Neural cell (in vitro differentiated cells): ENCODE results near the gene RAB11FIP3. TPM values are rescaled to one million over a fixed set of nuclear protein-coding genes. Genes with fewer than 3 reads are reported as not detected.
"Not testable (repeated sequence)": the region's sequence is repeated elsewhere in the genome, so short reads cannot be mapped to it uniquely, and the experiment has no call there.

ENCODE experiments used
- H2AFZ ChIP-seq: fragments of 200-600, 300-800 bp; sonication (generic), shearing (Covaris generic); 2 replicates; pipeline ENCODE4 v1.6.0; 2014; ENCODE audit warnings: low read depth, mild to moderate bottlenecking, antibody characterized with exemption, low read length, moderate library complexity
- H3F3A ChIP-seq: fragments of 200-600 bp; shearing (Covaris generic); 2 replicates; pipeline ENCODE4 v1.6.1; 2016; ENCODE audit warnings: mild to moderate bottlenecking, moderate library complexity, mixed read lengths, antibody characterized with exemption, low read length; ENCODE audit not compliant: insufficient read depth, poor library complexity, severe bottlenecking
- H3K27ac ChIP-seq: fragments of 200-600, 300-800 bp; sonication (generic), shearing (Covaris generic); 2 replicates; pipeline ENCODE4 v1.5.1; 2014; ENCODE audit warnings: mild to moderate bottlenecking, low read length, moderate library complexity
- H3K27me3 ChIP-seq: fragments of 300-800, 200-600 bp; sonication (generic), shearing (Covaris generic); 2 replicates; pipeline ENCODE4 v1.6.0; 2014; ENCODE audit warnings: mild to moderate bottlenecking, low read depth, low read length, moderate library complexity; ENCODE audit not compliant: insufficient read depth
- H3K36me3 ChIP-seq: fragments of 300-800, 200-600 bp; sonication (generic), shearing (Covaris generic); 2 replicates; pipeline ENCODE4 v1.5.1; 2014; ENCODE audit warnings: mild to moderate bottlenecking, antibody characterized with exemption, low read length, moderate library complexity; ENCODE audit not compliant: insufficient read depth
- H3K4me2 ChIP-seq: fragments of 300-800, 200-600 bp; sonication (generic), shearing (Covaris generic); 2 replicates; pipeline ENCODE4 v1.6.0; 2014; ENCODE audit warnings: mild to moderate bottlenecking, low read length
- H3K4me3 ChIP-seq: fragments of 300-800, 200-600 bp; sonication (generic), shearing (Covaris generic); 2 replicates; pipeline ENCODE4 v1.5.1; 2014; ENCODE audit warnings: mild to moderate bottlenecking, low read length, moderate library complexity
- H3K79me2 ChIP-seq: fragments of 200-600 bp; shearing (Covaris generic); replicated peaks from 2 replicates; pipeline ENCODE4 v1.6.0; 2014; ENCODE audit warnings: mild to moderate bottlenecking, low read length, moderate library complexity; ENCODE audit not compliant: insufficient read depth
- H3K9ac ChIP-seq: fragments of 300-800, 200-600 bp; sonication (generic), shearing (Covaris generic); 2 replicates; pipeline ENCODE4 v1.6.1; 2016; ENCODE audit warnings: mild to moderate bottlenecking, low read length, mixed read lengths
- H3K9me2 ChIP-seq: fragments of 200-600 bp; shearing (Covaris generic); 2 replicates; pipeline ENCODE4 v1.6.1; 2016; ENCODE audit warnings: mild to moderate bottlenecking, low read length, mixed read lengths; ENCODE audit not compliant: insufficient read depth
- H3K9me3 ChIP-seq: fragments of 200-600, 300-800 bp; sonication (generic), shearing (Covaris generic); 2 replicates; pipeline ENCODE4 v1.6.1; 2016; ENCODE audit warnings: mild to moderate bottlenecking, mixed run types, low read length, moderate library complexity, mixed read lengths
- H4K20me1 ChIP-seq: fragments of 200-600 bp; shearing (Covaris generic); 2 replicates; pipeline ENCODE4 v1.6.1; 2016; ENCODE audit warnings: mild to moderate bottlenecking, mixed run types; ENCODE audit not compliant: insufficient read depth
- EP300 ChIP-seq: fragments of 450-650 bp; conservative IDR thresholded peaks from 2 replicates; pipeline ENCODE4 v1.6.1; 2014; ENCODE audit warnings: antibody characterized with exemption, mild to moderate bottlenecking, moderate library complexity; ENCODE audit not compliant: poor library complexity, severe bottlenecking
- EZH2 ChIP-seq: fragments of 200-600, 300-800 bp; shearing (Covaris generic), sonication (generic); IDR thresholded peaks from 2 replicates; pipeline ENCODE4 v1.6.1; 2014; ENCODE audit warnings: antibody characterized with exemption, low read length, borderline replicate concordance, mild to moderate bottlenecking; ENCODE audit not compliant: insufficient read depth, poor library complexity, severe bottlenecking
- MXI1 ChIP-seq: fragments of 450-650 bp; conservative IDR thresholded peaks from 2 replicates; pipeline ENCODE4 v1.6.1; 2014; ENCODE audit warnings: antibody characterized with exemption, mild to moderate bottlenecking; ENCODE audit not compliant: poor library complexity, severe bottlenecking
- POLR2AphosphoS5 ChIP-seq: IDR thresholded peaks from 2 replicates; pipeline ENCODE4 v1.6.1; 2012
- RAD21 ChIP-seq: fragments of 450-650 bp; conservative IDR thresholded peaks from 2 replicates; pipeline ENCODE4 v1.6.1; 2014; ENCODE audit warnings: antibody characterized with exemption, mild to moderate bottlenecking, moderate library complexity
- SMC3 ChIP-seq: fragments of 450-650 bp; conservative IDR thresholded peaks from 2 replicates; pipeline ENCODE4 v1.6.1; 2014; ENCODE audit warnings: antibody characterized with exemption, mild to moderate bottlenecking, moderate library complexity; ENCODE audit not compliant: poor library complexity
- TAF1 ChIP-seq: IDR thresholded peaks from 2 replicates; pipeline ENCODE4 v1.6.1; 2012; ENCODE audit warnings: low read depth
- polyA plus RNA-seq: library from polyadenylated mRNA; depleted of rRNA; stranded (reverse); fragments of >200 nt; gene quantifications from 2 replicates; pipeline ENCODE4 v1.2.3, GENCODE V29; 2014
- TF ChIP-seq, protein P1 (sequence below): IDR thresholded peaks from 2 replicates; pipeline ENCODE4 v1.6.1; 2012; ENCODE audit warnings: borderline replicate concordance
- TF ChIP-seq, protein P2 (sequence below): fragments of 450-650 bp; IDR thresholded peaks from 2 replicates; pipeline ENCODE4 v1.5.1; 2014; ENCODE audit warnings: antibody characterized with exemption, mild to moderate bottlenecking, moderate library complexity; ENCODE audit not compliant: poor library complexity, severe bottlenecking

Gene RAB11FIP3
- polyA plus RNA-seq, 1 donor from 2014 or later = 55.0 TPM

DNA sequence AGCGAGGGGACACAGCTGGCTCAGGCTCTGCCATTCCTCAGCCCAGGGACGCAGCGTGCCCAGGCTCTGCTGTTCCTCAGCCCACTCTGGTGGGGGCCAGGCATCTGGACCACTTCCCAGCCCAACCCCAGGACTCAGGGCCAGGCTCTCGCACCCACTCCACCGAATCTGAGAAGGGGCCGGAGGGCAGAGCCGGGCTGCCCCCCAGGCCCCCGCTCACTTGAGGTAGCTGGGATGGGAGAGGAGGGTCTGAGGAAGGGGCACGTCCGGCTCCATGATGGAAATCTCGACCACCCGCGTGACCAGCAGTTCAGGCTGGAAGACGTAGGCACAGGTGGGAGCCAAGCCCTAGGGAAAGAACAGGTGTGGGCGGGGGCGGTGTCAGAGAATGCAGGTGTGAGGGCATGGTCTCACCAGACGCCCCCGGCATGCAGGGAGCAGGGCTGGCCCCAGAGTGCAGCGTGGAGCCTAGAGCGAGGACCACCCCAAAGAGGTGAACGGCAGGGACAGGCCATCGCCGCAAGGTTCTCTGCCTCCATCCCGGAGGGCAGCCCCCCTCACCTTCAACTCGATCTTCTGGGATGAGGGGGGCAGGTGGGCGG, 48.5 kb upstream of the RAB11FIP3 start:
- Histone ChIP-seq H3F3A (no peaks in the 10 kb centered on the region), H3K9me2 (no peaks in the 10 kb centered on the region), H4K20me1 (peaks cover 4% of the 10 kb centered on the region), H3K27me3 (no peaks in the 10 kb centered on the region), H3K9me3 (no peaks in the 10 kb centered on the region), H2AFZ (no peak overlapping the region), H3K79me2 (peaks cover 6% of the 10 kb centered on the region), H3K9ac (no peak overlapping the region), H3K36me3 (no peaks in the 10 kb centered on the region), H3K4me3 (no peak overlapping the region), H3K27ac (no peak overlapping the region), H3K4me2 (no peak overlapping the region)
- TF ChIP-seq, protein P1, sequence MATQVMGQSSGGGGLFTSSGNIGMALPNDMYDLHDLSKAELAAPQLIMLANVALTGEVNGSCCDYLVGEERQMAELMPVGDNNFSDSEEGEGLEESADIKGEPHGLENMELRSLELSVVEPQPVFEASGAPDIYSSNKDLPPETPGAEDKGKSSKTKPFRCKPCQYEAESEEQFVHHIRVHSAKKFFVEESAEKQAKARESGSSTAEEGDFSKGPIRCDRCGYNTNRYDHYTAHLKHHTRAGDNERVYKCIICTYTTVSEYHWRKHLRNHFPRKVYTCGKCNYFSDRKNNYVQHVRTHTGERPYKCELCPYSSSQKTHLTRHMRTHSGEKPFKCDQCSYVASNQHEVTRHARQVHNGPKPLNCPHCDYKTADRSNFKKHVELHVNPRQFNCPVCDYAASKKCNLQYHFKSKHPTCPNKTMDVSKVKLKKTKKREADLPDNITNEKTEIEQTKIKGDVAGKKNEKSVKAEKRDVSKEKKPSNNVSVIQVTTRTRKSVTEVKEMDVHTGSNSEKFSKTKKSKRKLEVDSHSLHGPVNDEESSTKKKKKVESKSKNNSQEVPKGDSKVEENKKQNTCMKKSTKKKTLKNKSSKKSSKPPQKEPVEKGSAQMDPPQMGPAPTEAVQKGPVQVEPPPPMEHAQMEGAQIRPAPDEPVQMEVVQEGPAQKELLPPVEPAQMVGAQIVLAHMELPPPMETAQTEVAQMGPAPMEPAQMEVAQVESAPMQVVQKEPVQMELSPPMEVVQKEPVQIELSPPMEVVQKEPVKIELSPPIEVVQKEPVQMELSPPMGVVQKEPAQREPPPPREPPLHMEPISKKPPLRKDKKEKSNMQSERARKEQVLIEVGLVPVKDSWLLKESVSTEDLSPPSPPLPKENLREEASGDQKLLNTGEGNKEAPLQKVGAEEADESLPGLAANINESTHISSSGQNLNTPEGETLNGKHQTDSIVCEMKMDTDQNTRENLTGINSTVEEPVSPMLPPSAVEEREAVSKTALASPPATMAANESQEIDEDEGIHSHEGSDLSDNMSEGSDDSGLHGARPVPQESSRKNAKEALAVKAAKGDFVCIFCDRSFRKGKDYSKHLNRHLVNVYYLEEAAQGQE = no peak
- no peak for TF ChIP-seq SMC3
- TF ChIP-seq EP300 = no peak
- TF ChIP-seq MXI1 = no peak
- no peak for TF ChIP-seq RAD21
- TF ChIP-seq, protein P2, sequence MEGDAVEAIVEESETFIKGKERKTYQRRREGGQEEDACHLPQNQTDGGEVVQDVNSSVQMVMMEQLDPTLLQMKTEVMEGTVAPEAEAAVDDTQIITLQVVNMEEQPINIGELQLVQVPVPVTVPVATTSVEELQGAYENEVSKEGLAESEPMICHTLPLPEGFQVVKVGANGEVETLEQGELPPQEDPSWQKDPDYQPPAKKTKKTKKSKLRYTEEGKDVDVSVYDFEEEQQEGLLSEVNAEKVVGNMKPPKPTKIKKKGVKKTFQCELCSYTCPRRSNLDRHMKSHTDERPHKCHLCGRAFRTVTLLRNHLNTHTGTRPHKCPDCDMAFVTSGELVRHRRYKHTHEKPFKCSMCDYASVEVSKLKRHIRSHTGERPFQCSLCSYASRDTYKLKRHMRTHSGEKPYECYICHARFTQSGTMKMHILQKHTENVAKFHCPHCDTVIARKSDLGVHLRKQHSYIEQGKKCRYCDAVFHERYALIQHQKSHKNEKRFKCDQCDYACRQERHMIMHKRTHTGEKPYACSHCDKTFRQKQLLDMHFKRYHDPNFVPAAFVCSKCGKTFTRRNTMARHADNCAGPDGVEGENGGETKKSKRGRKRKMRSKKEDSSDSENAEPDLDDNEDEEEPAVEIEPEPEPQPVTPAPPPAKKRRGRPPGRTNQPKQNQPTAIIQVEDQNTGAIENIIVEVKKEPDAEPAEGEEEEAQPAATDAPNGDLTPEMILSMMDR = no peak
- no peak for TF ChIP-seq EZH2
- no peak for TF ChIP-seq TAF1
- TF ChIP-seq POLR2AphosphoS5 = no peak

DNA sequence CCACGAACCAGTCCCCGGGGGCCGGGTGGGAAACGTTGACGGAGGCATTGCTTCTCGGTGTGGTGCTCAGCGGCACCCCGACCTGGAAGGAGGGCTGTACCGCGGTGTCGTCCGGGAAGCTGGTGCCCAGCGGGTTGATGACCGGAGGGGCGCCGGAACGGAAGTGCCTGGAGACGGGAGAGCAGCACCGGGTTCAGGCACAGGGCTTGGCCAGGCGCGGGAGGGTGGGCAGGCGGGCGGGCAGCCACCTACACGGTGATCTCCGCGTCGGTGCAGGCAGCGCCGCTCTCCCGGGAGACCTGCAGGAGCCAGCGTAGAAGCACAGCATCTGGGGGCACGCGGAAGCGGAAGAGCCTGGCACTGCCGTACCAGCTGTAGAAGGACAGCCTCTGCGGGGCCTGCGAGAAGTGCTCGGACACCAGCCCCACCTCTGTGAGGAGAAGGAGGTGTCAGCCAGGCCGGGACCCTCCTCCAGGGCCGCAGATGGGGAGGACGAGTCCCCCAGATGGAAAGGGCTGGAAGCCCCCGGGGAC, 48.0 kb upstream of the RAB11FIP3 start:
- H3K4me3 ChIP-seq = no peak overlapping the region
- H3K9ac ChIP-seq = no peak overlapping the region
- H3K4me2 ChIP-seq = no peak overlapping the region
- H3F3A ChIP-seq = no peaks in the 10 kb centered on the region
- TF ChIP-seq TAF1 (no peak), POLR2AphosphoS5 (no peak), SMC3 (no peak), MXI1 (no peak), RAD21 (no peak), EP300 (no peak), EZH2 (no peak)
- TF ChIP-seq, protein P2 = no peak
- TF ChIP-seq, protein P1 = no peak
- peaks cover 6% of the 10 kb centered on the region for H3K79me2 ChIP-seq
- no peaks in the 10 kb centered on the region for H3K36me3 ChIP-seq
- no peaks in the 10 kb centered on the region for H3K27me3 ChIP-seq
- H4K20me1 ChIP-seq = peaks cover 4% of the 10 kb centered on the region
- no peak overlapping the region for H2AFZ ChIP-seq
- H3K9me3 ChIP-seq = no peaks in the 10 kb centered on the region
- H3K27ac ChIP-seq = no peak overlapping the region
- H3K9me2 ChIP-seq = no peaks in the 10 kb centered on the region

DNA sequence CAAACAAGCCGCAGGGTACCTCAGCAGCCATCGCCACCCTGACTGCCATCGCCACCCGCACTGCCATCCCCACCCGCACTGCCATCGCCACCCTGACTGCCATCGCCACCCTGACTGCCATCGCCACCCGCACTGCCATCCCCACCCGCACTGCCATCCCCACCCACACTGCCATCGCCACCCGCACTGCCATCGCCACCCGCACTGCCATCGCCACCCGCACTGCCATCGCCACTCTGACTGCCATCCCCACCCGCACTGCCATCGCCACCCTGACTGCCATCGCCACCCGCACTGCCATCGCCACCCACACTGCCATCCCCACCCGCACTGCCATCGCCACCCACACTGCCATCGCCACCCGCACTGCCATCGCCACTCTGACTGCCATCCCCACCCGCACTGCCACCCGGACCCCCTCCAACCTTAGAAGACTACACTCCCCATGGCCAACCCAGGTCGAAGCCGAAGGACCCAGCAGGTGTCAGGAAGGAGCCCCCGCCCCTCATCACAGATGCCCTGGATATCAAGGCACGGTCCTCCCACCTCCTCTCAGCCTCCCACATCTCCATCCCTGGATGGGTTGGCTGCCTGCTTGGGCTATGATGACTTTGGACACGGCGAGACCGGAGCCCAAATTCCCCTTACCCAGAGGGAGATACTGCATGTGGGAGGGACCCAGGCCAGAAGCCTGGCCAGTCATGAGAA, 47.2 kb upstream of the RAB11FIP3 start:
- H2AFZ ChIP-seq, H3K9me2 ChIP-seq, H3K36me3 ChIP-seq, H3K27me3 ChIP-seq, H3K9me3 ChIP-seq, H4K20me1 ChIP-seq, H3F3A ChIP-seq, H3K79me2 ChIP-seq, H3K4me2 ChIP-seq, H3K4me3 ChIP-seq, H3K27ac ChIP-seq, H3K9ac ChIP-seq: not testable (repeated sequence)
